Measurements from ENCODE around the gene PRKAG2. TPM values are rescaled to one million over a fixed set of nuclear protein-coding genes. Genes with fewer than 3 reads are reported as not detected.

Gene PRKAG2
- total RNA-seq, 3 donors from 2014 or later: 32.3 to 56.6 (median 34.4) TPM

DNA sequence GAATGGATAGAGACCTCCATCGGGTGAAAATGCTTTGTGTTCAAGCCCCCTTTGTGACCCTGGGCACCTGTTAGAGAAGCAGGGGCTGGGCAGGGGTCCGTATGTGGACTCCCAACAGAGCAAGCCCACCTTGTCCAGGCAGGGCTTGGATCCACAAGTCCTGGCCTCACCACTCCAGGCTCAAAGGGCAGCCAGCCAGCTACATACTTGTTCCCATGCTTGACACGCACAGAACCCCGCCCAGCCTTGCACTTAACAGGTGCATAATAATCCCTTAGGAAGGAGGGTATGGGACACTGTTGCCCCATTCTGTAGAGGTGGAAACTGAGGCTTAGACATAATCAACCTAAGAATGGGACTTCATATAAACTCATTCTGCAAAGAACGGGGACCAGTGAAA, 160.6 kb downstream of the PRKAG2 start:
- Histone ChIP-seq H3K36me3 (no peaks in the 10 kb centered on the region), H3K27ac (no peak overlapping the region), H3K4me1 (no peaks in the 10 kb centered on the region), H3K27me3 (no peaks in the 10 kb centered on the region), H3K4me3 (no peak overlapping the region), H3K9me3 (no peaks in the 10 kb centered on the region)
- TF ChIP-seq, protein P1, sequence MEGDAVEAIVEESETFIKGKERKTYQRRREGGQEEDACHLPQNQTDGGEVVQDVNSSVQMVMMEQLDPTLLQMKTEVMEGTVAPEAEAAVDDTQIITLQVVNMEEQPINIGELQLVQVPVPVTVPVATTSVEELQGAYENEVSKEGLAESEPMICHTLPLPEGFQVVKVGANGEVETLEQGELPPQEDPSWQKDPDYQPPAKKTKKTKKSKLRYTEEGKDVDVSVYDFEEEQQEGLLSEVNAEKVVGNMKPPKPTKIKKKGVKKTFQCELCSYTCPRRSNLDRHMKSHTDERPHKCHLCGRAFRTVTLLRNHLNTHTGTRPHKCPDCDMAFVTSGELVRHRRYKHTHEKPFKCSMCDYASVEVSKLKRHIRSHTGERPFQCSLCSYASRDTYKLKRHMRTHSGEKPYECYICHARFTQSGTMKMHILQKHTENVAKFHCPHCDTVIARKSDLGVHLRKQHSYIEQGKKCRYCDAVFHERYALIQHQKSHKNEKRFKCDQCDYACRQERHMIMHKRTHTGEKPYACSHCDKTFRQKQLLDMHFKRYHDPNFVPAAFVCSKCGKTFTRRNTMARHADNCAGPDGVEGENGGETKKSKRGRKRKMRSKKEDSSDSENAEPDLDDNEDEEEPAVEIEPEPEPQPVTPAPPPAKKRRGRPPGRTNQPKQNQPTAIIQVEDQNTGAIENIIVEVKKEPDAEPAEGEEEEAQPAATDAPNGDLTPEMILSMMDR (IDR thresholded peaks at IDR 0.05): no peak
- no peak for TF ChIP-seq POLR2A (IDR thresholded peaks at IDR 0.05)
- no peak for TF ChIP-seq POLR2AphosphoS5 (IDR thresholded peaks at IDR 0.05)
- DNase-seq (ENCODE audit: low spot score in 2 of 2): no peak
- intact Hi-C loops (cut with DNase I; ENCODE audit: low total_unique reads): no loop called here

DNA sequence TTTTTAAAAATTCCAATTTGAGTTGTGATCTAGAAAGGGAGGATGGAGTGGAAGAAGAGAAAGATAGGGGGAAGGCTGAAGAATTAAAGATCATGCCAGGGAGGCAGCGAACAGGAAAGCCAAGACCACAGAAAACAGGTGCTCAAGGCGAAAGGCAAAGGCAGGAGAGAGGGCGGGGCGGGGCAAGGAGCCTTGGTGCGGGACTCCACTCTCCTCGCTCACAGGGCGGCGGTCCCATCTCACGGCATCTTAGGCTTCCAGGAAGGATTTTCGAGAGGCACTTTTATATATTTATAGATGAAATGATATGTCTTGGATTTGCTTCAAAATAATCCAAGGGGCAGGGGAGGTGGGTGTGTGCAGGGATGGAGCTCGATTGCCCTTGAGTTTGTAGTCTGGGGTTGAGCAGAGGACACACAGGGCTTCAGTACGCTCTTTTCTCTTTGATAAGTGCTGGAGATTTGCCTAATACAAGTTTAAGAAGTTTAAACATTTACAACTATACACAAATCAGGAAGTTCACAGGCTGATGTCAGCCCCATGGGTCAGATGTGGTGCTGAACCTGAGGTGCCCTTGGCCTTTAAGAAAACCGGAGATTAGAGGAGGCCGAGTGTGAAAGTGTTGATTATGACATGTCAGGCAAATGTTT, 161.1 kb downstream of the PRKAG2 start:
- Histone ChIP-seq H3K27ac (no peak overlapping the region), H3K4me3 (no peak overlapping the region), H3K4me1 (no peaks in the 10 kb centered on the region), H3K36me3 (no peaks in the 10 kb centered on the region), H3K9me3 (no peaks in the 10 kb centered on the region), H3K27me3 (no peaks in the 10 kb centered on the region)
- intact Hi-C loops (cut with DNase I; ENCODE audit: low total_unique reads): no loop called here
- no peak for TF ChIP-seq POLR2A (IDR thresholded peaks at IDR 0.05)
- TF ChIP-seq, protein P1 (IDR thresholded peaks at IDR 0.05): no peak
- TF ChIP-seq POLR2AphosphoS5 (IDR thresholded peaks at IDR 0.05): no peak
- no peak for DNase-seq (ENCODE audit: low spot score in 2 of 2)

DNA sequence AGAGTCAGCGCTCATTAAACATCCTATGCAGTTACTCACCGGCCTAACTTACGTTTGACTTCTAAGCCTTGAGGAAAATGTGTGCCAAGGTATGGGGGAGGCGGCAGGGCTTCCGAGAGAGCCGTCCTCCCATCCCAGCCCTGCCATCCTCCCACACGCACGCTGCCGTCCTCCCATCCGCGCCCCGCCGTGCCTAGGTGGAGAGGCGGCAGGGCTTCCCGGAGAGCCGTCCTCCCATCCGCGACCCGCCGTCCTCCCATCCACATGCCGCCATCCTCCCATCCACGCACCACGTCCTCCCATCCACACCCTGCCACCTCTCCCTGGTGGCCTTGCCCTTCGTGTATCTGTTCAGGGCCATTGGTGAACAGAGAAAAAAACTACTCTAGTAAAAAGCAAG, 162.7 kb downstream of the PRKAG2 start:
- Histone ChIP-seq H3K4me3 (no peak overlapping the region), H3K27ac (no peak overlapping the region), H3K9me3 (no peaks in the 10 kb centered on the region), H3K4me1 (no peaks in the 10 kb centered on the region), H3K27me3 (no peaks in the 10 kb centered on the region), H3K36me3 (no peaks in the 10 kb centered on the region)
- intact Hi-C loops (cut with DNase I; ENCODE audit: low total_unique reads): no loop called here
- DNase-seq (ENCODE audit: low spot score in 2 of 2): no peak
- TF ChIP-seq, protein P1 (IDR thresholded peaks at IDR 0.05): no peak
- TF ChIP-seq POLR2A (IDR thresholded peaks at IDR 0.05): no peak
- no peak for TF ChIP-seq POLR2AphosphoS5 (IDR thresholded peaks at IDR 0.05)

DNA sequence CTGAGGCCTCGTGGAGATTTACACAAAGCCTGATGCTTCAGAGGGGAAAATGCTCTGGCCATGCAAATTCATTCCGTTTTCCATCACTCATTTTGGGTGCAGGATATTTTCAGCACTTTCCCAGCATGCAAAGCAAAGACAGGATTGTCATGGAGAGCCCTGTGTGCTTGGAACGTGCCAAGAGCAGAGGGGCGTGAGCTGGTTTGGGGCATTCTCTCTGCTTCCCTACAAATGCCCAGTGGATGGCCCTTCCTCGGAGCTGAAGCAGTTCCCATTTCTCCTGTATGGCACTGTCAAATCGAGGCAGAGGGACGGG, 164.1 kb downstream of the PRKAG2 start:
- no peak overlapping the region for H3K27ac ChIP-seq
- no peaks in the 10 kb centered on the region for H3K36me3 ChIP-seq
- intact Hi-C loops (cut with DNase I; ENCODE audit: low total_unique reads): no loop called here
- TF ChIP-seq POLR2AphosphoS5 (IDR thresholded peaks at IDR 0.05) (no peak), POLR2A (IDR thresholded peaks at IDR 0.05) (no peak)
- TF ChIP-seq, protein P1 (IDR thresholded peaks at IDR 0.05): no peak
- H3K27me3 ChIP-seq: no peaks in the 10 kb centered on the region
- H3K9me3 ChIP-seq: no peaks in the 10 kb centered on the region
- H3K4me1 ChIP-seq: no peaks in the 10 kb centered on the region
- DNase-seq (ENCODE audit: low spot score in 2 of 2): no peak
- no peak overlapping the region for H3K4me3 ChIP-seq

DNA sequence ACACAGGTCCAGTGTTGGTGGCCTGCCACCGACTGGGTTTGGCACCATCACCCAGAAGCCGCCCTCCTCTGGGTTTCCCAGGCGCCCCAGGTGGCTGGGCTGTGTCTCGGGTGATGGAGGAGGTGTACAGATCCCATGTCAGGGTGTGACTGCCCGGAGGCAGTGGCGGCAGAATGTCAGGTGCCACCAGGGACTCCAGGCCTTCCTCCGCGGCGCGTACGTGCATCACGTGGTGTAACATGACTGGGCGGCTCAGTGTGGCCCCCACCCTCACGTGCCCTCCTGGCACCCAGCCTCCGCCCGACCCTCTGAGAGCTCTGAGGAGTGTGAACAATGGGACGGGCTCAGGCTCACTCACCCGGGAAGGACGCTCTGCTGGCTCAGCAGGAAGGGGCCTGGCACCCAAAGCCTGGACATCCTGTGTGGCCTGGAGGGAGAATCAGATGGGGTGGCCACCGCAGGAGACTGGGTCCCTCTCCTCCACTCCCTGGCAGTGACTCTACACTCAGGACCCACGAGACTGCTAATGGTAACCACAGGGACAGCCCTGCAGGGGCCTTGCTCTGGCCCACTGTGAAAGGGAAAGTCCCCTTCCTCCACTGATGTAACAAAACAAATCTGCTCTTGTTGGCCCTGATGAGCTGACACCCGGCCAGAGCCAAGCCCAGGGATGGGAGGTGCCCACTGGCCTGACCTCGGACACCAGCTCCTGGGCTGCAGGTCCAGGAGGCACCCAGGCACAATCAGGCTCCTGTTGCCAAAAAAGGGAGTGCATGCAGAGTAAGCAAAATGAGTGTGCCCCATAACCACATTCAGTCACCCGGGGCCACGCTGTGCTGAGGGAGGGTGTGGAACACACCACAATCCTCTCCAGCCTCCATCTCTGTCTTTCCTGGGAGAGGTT, 164.8 kb downstream of the PRKAG2 start:
- no peak for TF ChIP-seq POLR2AphosphoS5 (IDR thresholded peaks at IDR 0.05)
- no peak for TF ChIP-seq POLR2A (IDR thresholded peaks at IDR 0.05)
- TF ChIP-seq, protein P1 (IDR thresholded peaks at IDR 0.05): no peak
- no peak overlapping the region for H3K27ac ChIP-seq
- H3K4me3 ChIP-seq: no peak overlapping the region
- no peaks in the 10 kb centered on the region for H3K9me3 ChIP-seq
- H3K27me3 ChIP-seq: no peaks in the 10 kb centered on the region
- intact Hi-C loops (cut with DNase I; ENCODE audit: low total_unique reads): no loop called here
- no peak for DNase-seq (ENCODE audit: low spot score in 2 of 2)
- no peaks in the 10 kb centered on the region for H3K36me3 ChIP-seq
- H3K4me1 ChIP-seq: no peaks in the 10 kb centered on the region

Measured in breast epithelium (tissue), 4 donors.